K562 (cell line): ENCODE measurements around the gene NT5C. TPM values are rescaled to one million over a fixed set of nuclear protein-coding genes. Genes with fewer than 3 reads are reported as not detected.

ENCODE experiments used
- BRCA1 ChIP-seq, 2 experiments: fragments of 450-650 bp in 1 of 2; sonication (generic) in 1 of 2; formaldehyde crosslinking in 1 of 2; IDR thresholded peaks; 2 replicates each; pipeline versions ENCODE4 v1.5.0 to v1.6.1; 2017 to 2020; ENCODE audit warnings: mild to moderate bottlenecking in 1 of 2, missing genetic modification reagents in 1 of 2
- CBX2 ChIP-seq: fragments of 200-600 bp; sonication (generic); IDR thresholded peaks from one replicate; pipeline ENCODE4 v1.6.1; 2012; ENCODE audit warnings: mild to moderate bottlenecking, low read length, inconsistent platforms; ENCODE audit not compliant: insufficient read depth, poor library complexity, severe bottlenecking
- CUX1 ChIP-seq: fragments of 200-800 bp; sonication (Bioruptor generic); IDR thresholded peaks from 2 replicates; pipeline ENCODE4 v1.6.1; 2016; ENCODE audit warnings: missing genetic modification characterization, missing compliant biosample characterization
- E2F6 ChIP-seq, 2 experiments: IDR thresholded peaks; 2 replicates each; pipeline ENCODE4 v1.6.1; 2011; ENCODE audit warnings: borderline replicate concordance in 1 of 2, control low read depth in 1 of 2, low read depth in 1 of 2, low read length in 1 of 2, mild to moderate bottlenecking in 1 of 2, mixed read lengths in 1 of 2, moderate library complexity in 1 of 2; ENCODE audit not compliant: insufficient read depth in 1 of 2, insufficient read length in 1 of 2, poor library complexity in 1 of 2, severe bottlenecking in 1 of 2; ENCODE audit errors: extremely low read depth in 1 of 2
- EZH2 ChIP-seq: IDR thresholded peaks from 2 replicates; pipeline ENCODE4 v1.6.1; 2012; ENCODE audit warnings: low read depth, mild to moderate bottlenecking, inconsistent platforms, low read length, borderline replicate concordance
- HNRNPUL1 ChIP-seq: fragments of 200-400 bp; formaldehyde crosslinking; IDR thresholded peaks from 2 replicates; pipeline ENCODE4 v1.6.1; 2017; ENCODE audit warnings: low read length
- KAT7 ChIP-seq: sonication (generic); formaldehyde crosslinking; IDR thresholded peaks from 2 replicates; pipeline ENCODE4 v1.8.0; 2022; ENCODE audit warnings: missing genetic modification reagents, mild to moderate bottlenecking, borderline replicate concordance
- MLLT1 ChIP-seq, 2 experiments: fragments of 450-650 bp; IDR thresholded peaks; 2 replicates each; pipeline ENCODE4 v1.6.1; 2016
- NCOA1 ChIP-seq: fragments of 450-650 bp; IDR thresholded peaks from 2 replicates; pipeline ENCODE4 v1.6.1; 2016; ENCODE audit warnings: low read depth
- polyA plus RNA-seq, 8 experiments: library from polyadenylated mRNA; depleted of rRNA in 4 of 8; stranded (reverse) in 5 of 8; unstranded in 3 of 8; fragments of >200 nt; fragmentation: Nextera tagmentation in 2 of 8; fragmentation: Illumina TruSeq in 1 of 8; extraction: Ambion mirVana in 2 of 8; extraction: Trizol in 1 of 8; gene quantifications; 2 replicates each; pipeline versions ENCODE4 v1.2.1 to v1.2.3, GENCODE V29; 2011 to 2014; ENCODE audit warnings: inconsistent platforms in 1 of 8, missing spikeins in 1 of 8
- total RNA-seq, 7 experiments: library from RNA; depleted of rRNA in 6 of 7; stranded (reverse); fragments of >200 nt in 6 of 7; fragmentation: Illumina TruSeq in 2 of 7; extraction: Trizol in 2 of 7; gene quantifications; 2 replicates each; pipeline versions ENCODE4 v1.2.1 to v1.2.3, GENCODE V29; 2011 to 2021; ENCODE audit warnings: low replicate concordance in 1 of 7
- TF ChIP-seq, protein P1 (sequence below), 2 experiments: IDR thresholded peaks; 2 replicates each; pipeline ENCODE4 v1.6.1; 2012; ENCODE audit warnings: improper control_type of control experiment in 2 of 2, low read depth in 2 of 2, low read length in 2 of 2, borderline replicate concordance in 1 of 2
- TF ChIP-seq, protein P2 (sequence below): fragments of 450-650 bp; conservative IDR thresholded peaks from 2 replicates; pipeline ENCODE4 v1.6.1; 2016; ENCODE audit warnings: missing genetic modification characterization, low read depth, mild to moderate bottlenecking, control low read depth, missing compliant biosample characterization

Gene NT5C
- total and polyA plus RNA-seq, 9 of the 15 experiments (the other 6 are each of a cell fraction or from before 2014, with no cell fraction given): 2.9 to 205 (median 45.0) TPM

DNA sequence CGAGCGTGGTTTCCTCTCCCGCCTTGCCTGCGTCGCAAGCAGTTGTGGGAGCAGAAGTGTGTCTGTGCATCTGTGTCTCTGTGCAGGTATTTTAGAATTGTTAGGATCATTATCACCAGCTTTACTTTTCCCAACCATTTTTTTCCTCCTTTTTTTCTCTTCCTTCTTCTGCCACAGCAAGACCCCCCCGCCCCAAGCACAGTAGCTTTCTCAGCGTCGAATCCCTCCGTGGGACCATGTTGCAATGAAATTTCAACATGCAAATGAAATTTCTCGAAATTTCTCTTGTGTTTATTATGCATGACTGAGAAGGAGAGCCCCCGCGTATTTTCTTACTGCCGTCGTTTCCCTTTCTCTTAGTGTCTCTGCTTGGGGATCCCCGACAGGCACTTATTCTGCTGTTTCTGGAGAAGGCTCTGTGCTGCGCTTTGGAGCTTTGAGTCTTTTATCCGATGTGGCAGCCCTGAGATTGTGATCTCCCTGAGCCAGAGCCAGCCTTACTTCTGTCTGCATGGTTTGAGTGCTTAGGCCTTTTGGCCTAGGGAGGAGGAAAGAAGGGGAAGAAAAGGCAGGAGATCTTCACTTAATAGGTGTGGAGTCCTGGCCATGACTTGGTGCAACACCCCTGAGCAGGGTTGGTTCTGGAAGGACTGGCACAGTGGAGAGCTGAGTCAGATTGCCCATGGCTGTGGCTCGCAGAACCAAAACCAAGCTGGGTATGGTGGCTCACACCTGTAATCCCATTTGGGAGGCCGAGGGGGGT, 16.8 kb downstream of the NT5C start (continued):
- TF ChIP-seq, protein P1, sequence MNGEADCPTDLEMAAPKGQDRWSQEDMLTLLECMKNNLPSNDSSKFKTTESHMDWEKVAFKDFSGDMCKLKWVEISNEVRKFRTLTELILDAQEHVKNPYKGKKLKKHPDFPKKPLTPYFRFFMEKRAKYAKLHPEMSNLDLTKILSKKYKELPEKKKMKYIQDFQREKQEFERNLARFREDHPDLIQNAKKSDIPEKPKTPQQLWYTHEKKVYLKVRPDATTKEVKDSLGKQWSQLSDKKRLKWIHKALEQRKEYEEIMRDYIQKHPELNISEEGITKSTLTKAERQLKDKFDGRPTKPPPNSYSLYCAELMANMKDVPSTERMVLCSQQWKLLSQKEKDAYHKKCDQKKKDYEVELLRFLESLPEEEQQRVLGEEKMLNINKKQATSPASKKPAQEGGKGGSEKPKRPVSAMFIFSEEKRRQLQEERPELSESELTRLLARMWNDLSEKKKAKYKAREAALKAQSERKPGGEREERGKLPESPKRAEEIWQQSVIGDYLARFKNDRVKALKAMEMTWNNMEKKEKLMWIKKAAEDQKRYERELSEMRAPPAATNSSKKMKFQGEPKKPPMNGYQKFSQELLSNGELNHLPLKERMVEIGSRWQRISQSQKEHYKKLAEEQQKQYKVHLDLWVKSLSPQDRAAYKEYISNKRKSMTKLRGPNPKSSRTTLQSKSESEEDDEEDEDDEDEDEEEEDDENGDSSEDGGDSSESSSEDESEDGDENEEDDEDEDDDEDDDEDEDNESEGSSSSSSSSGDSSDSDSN (IDR thresholded peaks at IDR 0.05; ENCODE audit: borderline replicate concordance in 1 of 2, low read depth in 2 of 2, low read length in 2 of 2): 0 out of 4 replicates have a peak, but pooled peaks of 1 of the 2 experiments have one; percentile 6
- TF ChIP-seq NCOA1 (no peak), HNRNPUL1 (no peak), CUX1 (CRISPR knock-in tag) (no peak), CBX2 (no peak), KAT7 (CRISPR knock-in tag) (0 out of 2 replicates have a peak, but pooled peaks have one; percentile 69), E2F6 (IDR thresholded peaks at IDR 0.05; ENCODE audit: borderline replicate concordance in 1 of 2, extremely low read depth in 1 of 2, insufficient read depth in 1 of 2, insufficient read length in 1 of 2, low read depth in 1 of 2, low read length in 1 of 2, poor library complexity in 1 of 2, severe bottlenecking in 1 of 2) (peak in 1 of 2 experiments; percentile 56), EZH2 (no peak), BRCA1 (IDR thresholded peaks at IDR 0.05) (no peak), BRCA1 (CRISPR knock-in tag; IDR thresholded peaks at IDR 0.05) (no peak), MLLT1 (IDR thresholded peaks at IDR 0.05) (no peak)
- TF ChIP-seq, protein P2, sequence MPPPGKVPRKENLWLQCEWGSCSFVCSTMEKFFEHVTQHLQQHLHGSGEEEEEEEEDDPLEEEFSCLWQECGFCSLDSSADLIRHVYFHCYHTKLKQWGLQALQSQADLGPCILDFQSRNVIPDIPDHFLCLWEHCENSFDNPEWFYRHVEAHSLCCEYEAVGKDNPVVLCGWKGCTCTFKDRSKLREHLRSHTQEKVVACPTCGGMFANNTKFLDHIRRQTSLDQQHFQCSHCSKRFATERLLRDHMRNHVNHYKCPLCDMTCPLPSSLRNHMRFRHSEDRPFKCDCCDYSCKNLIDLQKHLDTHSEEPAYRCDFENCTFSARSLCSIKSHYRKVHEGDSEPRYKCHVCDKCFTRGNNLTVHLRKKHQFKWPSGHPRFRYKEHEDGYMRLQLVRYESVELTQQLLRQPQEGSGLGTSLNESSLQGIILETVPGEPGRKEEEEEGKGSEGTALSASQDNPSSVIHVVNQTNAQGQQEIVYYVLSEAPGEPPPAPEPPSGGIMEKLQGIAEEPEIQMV (tag): no peak
